Heart left ventricle (tissue), 13 donors: Measurements from ENCODE around the gene TDG.

Experiments
- CTCF ChIP-seq, 12 donors: fragments of 200-600 bp; sonication (generic) in 4 of 12; IDR thresholded peaks; one replicate each; pipeline versions ENCODE4 v1.5.0 to v1.8.0; 2018 to 2022; ENCODE audit warnings: antibody characterized with exemption in 12 of 12, mild to moderate bottlenecking in 5 of 12
- POLR2A ChIP-seq, 2 donors: fragments of 450-650 bp; IDR thresholded peaks; one replicate each; pipeline ENCODE4 v1.6.1; 2017; ENCODE audit warnings: antibody characterized with exemption in 2 of 2, mild to moderate bottlenecking in 2 of 2, moderate library complexity in 2 of 2
- donor health status: ischemic (EF 13 %, LVEDD 7.1; RV severe dilation, severe dysfunction).
- donor health status: DM: no; HTN: yes; CAD: no.
- donor health status: DM: no; HTN: no; CAD: no.
- donor health status: ischemic (EF 25% LVEDD 6.9; RV normal size, moderate dysfunction).
- donor health status: ischemic (EF 25% LVEDD 5.7; RV mildly dilated, moderate dysfunction).
- donor health status: ischemic (EF 35%, LVEDD 5.7; RV mildly dilated, moderate dysfunction).
- donor health status: nonischemic (EF 11% LVEDD 7.7; RV severe dilation, severe dysfunction).
- donor health status: DM: yes; HTN: yes; CAD: no.
- donor health status: PGD.
- donor health status: ischemic (EF 29% LVEDD 5.4; RV normal size, mild dysfunction).
- donor health status: nonischemic (EF 23%, LVEDD 6.1; RV moderate dilation, normal function).

- TF ChIP-seq POLR2A (IDR thresholded peaks at IDR 0.05) (no peak), CTCF (IDR thresholded peaks at IDR 0.05) (no peak)
These were observed 37.0 kb downstream of the TDG start for GRCh38 chr12:104002686-104003085.
